HFFc6 (cell line): ENCODE data around the gene TUFT1. TPM values are rescaled to one million over a fixed set of nuclear protein-coding genes. Genes with fewer than 3 reads are reported as not detected.

Experiments used
- DNase-seq: peaks from one replicate; pipeline ENCODE4 v3.0.0-alpha.2; 2018
- H3K27ac Mint-ChIP-seq: 2 replicates; pipeline ENCODE4 v1.8.0; 2020; ENCODE audit warnings: mild to moderate bottlenecking, mixed read lengths
- H3K27me3 Mint-ChIP-seq: 2 replicates; pipeline ENCODE4 v1.8.0; 2021; ENCODE audit warnings: mild to moderate bottlenecking, moderate library complexity, mixed read lengths; ENCODE audit not compliant: insufficient read depth
- H3K36me3 Mint-ChIP-seq: 2 replicates; pipeline ENCODE4 v1.8.0; 2021; ENCODE audit warnings: low read depth, mixed read lengths
- H3K4me1 Mint-ChIP-seq: 2 replicates; pipeline ENCODE4 v1.8.0; 2020; ENCODE audit warnings: low read depth, mixed read lengths
- H3K4me3 Mint-ChIP-seq: 2 replicates; pipeline ENCODE4 v1.8.0; 2020; ENCODE audit warnings: mild to moderate bottlenecking, moderate library complexity, mixed read lengths
- H3K9me3 Mint-ChIP-seq: 2 replicates; pipeline ENCODE4 v1.8.0; 2020; ENCODE audit warnings: mild to moderate bottlenecking, mixed read lengths
- CTCF ChIP-seq: fragments of 200-600 bp; sonication (generic); IDR thresholded peaks from 2 replicates; pipeline ENCODE4 v1.5.0; 2021; ENCODE audit warnings: antibody characterized with exemption, mild to moderate bottlenecking
- microRNA-seq: library from miRNA; unstranded; fragments of <30 nt; microRNA quantifications from one replicate; pipeline ENCODE4, GENCODE V29; 2019
- total RNA-seq, 6 experiments: library from RNA; stranded (reverse); fragmentation: NEBNext Ultra II Directional; extraction: Animal tissue kit (Norgen Biotek cat#: 25700); gene quantifications; 2 replicates in 1 of 6; 3 replicates in 5 of 6; pipeline ENCODE4 v1.2.3, GENCODE V29; 2021

Gene TUFT1
- total RNA-seq, 6 experiments from 2014 or later, result 6.5 to 20.2 (median 7.3) TPM

- no peak for DNase-seq
- Mint-ChIP-seq H3K27ac (no peak overlapping the region), H3K36me3 (no peaks in the 10 kb centered on the region), H3K27me3 (no peaks in the 10 kb centered on the region), H3K4me1 (peaks cover 32% of the 10 kb centered on the region), H3K9me3 (no peaks in the 10 kb centered on the region), H3K4me3 (no peak overlapping the region)
- no peak for TF ChIP-seq CTCF
Measured at GRCh38 chr1:151621351-151621750, 81.2 kb downstream of the TUFT1 start.

GRCh38 chr1:151624783-151625182 lies 84.7 kb downstream of the TUFT1 start:
- no peak overlapping the region for H3K4me3 Mint-ChIP-seq
- no peaks in the 10 kb centered on the region for H3K9me3 Mint-ChIP-seq
- H3K36me3 Mint-ChIP-seq, result peaks cover 6% of the 10 kb centered on the region; the same call in 1 of the 2 replicates
- no peaks in the 10 kb centered on the region for H3K27me3 Mint-ChIP-seq
- DNase-seq, result no peak
- TF ChIP-seq CTCF, result no peak
- H3K4me1 Mint-ChIP-seq, result peaks cover 20% of the 10 kb centered on the region
- no peak overlapping the region for H3K27ac Mint-ChIP-seq

- TF ChIP-seq CTCF, result no peak
- no peak for DNase-seq
- no peaks in the 10 kb centered on the region for H3K9me3 Mint-ChIP-seq
- H3K27me3 Mint-ChIP-seq, result no peaks in the 10 kb centered on the region
- H3K27ac Mint-ChIP-seq, result no peak overlapping the region
- H3K4me1 Mint-ChIP-seq, result peaks cover 2% of the 10 kb centered on the region; the same call in 1 of the 2 replicates
- H3K36me3 Mint-ChIP-seq, result peaks cover 6% of the 10 kb centered on the region; the same call in 1 of the 2 replicates
- H3K4me3 Mint-ChIP-seq, result no peak overlapping the region
Measured at GRCh38 chr1:151626740-151627334, 86.7 kb downstream of the TUFT1 start.

- Mint-ChIP-seq H3K4me1 (no peaks in the 10 kb centered on the region), H3K27me3 (no peaks in the 10 kb centered on the region), H3K27ac (no peak overlapping the region), H3K9me3 (no peaks in the 10 kb centered on the region), H3K4me3 (no peak overlapping the region), H3K36me3 (peaks cover 6% of the 10 kb centered on the region; the same call in 1 of the 2 replicates)
- no peak for DNase-seq
- TF ChIP-seq CTCF, result no peak
Measured at GRCh38 chr1:151629278-151629677, 89.2 kb downstream of the TUFT1 start.

Small RNA genes within 50 kb of the gene (microRNA-seq; reads per million reads assigned to microRNA genes)
- gene MIR554, result not detected

Other genes starting within 250 kb of the TUFT1 start
- gene PI4KB, start 212.9 kb upstream of the TUFT1 start, total RNA-seq, result 10 to 100 TPM; 63.6 to 73.0 (median 70.0) TPM
- gene RFX5, start 193.1 kb upstream of the TUFT1 start, total RNA-seq, result 10 to 100 TPM; 32.1 to 39.0 (median 35.7) TPM
- 10 to 100 TPM; 11.2 to 15.6 (median 14.6) TPM for gene SELENBP1, start 167.6 kb upstream of the TUFT1 start, total RNA-seq
- gene PSMB4, start 140.7 kb upstream of the TUFT1 start, total RNA-seq, result 100 to 1,000 TPM; 342 to 409 (median 371) TPM
- gene POGZ, start 80.8 kb upstream of the TUFT1 start, total RNA-seq, result 10 to 100 TPM; 34.9 to 40.3 (median 37.9) TPM
- gene CGN, start 28.9 kb upstream of the TUFT1 start, total RNA-seq, result under 1 TPM; 0.17 to 0.28 (median 0.21) TPM
- 10 to 100 TPM; 29.2 to 31.8 (median 31.0) TPM for gene SNX27, start 71.7 kb downstream of the TUFT1 start, total RNA-seq
- not detected for gene CELF3, start 176.5 kb downstream of the TUFT1 start, total RNA-seq
- not detected for gene RIIAD1, start 181.2 kb downstream of the TUFT1 start, total RNA-seq
- gene MRPL9, start 223.2 kb downstream of the TUFT1 start, total RNA-seq, result 100 to 1,000 TPM in 2 of 6 experiments, 10 to 100 TPM in 4; 91.4 to 116 (median 96.2) TPM